GM19324 (cell line): ENCODE data around the gene SNX2.
A peak's percentile ranks its signal among the peaks of the same experiment; 100 is the strongest.

Experiments
- ATAC-seq: cut with Tn5 transposase; IDR thresholded peaks from one replicate; pipeline ENCODE4 v1.9.1; 2021; ENCODE audit warnings: mild to moderate bottlenecking, moderate library complexity; ENCODE audit not compliant: unreplicated experiment, low FRiP score

The SNX2 gene

GRCh38 chr5:122770477-122770876, 4.4 kb upstream of the SNX2 start:
- no peak for ATAC-seq

DNA sequence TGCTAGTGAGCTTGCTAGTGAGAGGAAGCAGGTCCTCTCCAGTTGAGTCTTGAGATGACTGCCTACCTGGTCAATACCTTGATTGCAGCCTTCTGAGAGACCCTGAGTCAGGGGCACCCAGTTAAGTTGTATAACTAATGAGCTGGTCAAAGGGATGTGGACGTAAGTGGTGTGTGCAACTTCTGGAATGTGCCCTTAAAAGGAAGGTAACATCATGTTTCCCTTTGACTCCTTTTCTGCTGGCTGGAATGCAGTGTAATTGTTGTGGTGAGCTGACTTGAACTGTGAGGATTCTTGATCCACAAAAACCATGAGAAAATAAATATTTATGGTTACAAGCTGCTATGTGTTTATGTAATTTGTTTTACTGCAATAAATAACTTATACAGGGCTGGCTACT, 2.4 kb upstream of the SNX2 start:
- ATAC-seq: no peak

- no peak for ATAC-seq
Observed at GRCh38 chr5:122773619-122774018, 1.3 kb upstream of the SNX2 start.

- ATAC-seq: peak; percentile 23
Observed at GRCh38 chr5:122774519-122774860, 390 bp upstream of the SNX2 start.

DNA sequence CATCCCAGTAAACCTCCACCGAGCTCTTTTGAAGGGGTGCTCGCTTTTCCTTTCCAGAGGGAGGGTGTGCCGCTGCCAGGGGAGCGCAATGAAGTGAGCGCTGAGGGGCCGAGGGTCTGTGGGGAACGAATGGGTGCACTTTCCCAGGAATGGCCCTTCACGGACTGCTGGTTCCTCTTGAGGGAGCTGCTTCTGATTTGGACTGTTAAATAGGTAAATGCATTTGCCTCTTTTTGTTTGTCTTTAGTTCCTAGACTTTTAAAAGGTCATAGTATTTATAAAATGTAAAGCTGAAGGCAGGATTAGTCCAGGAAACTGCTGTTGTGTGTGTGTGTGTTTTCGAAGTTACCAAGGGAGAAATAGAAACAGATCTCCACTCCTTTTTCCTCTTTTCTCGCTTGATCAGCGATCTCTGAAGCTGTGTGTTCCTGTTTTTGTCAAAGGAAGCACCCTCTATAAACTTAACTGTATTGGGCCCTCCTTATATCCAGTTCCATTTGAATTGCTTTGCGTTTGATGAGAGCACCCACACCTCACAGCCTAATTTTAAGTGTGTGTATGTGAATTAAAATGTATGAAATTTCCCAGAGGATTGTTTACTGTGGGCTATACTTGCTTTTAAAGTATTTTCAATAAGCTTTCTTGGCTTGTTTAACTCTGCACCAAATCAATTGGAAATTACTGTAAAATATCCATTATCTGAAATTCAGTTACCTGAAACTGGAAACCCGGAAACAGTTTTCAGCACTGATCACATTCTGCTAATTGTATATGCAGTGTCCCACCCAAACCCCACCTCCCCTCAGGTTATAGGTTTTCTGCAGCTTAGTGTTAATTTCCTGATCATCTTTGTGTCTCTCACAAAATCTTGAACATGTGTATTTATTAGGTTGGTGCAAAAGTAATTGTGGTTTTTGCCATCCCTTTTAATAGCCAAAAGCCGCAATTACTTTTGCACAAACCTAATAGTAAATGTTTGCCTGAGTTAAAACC, 966 bp downstream of the SNX2 start:
- no peak for ATAC-seq

- ATAC-seq: no peak
Observed at GRCh38 chr5:122778157-122778556, 3.3 kb downstream of the SNX2 start.

GRCh38 chr5:122779451-122779850, 4.6 kb downstream of the SNX2 start:
- no peak for ATAC-seq

- no peak for ATAC-seq
Observed at GRCh38 chr5:122780296-122780695, 5.4 kb downstream of the SNX2 start.

DNA sequence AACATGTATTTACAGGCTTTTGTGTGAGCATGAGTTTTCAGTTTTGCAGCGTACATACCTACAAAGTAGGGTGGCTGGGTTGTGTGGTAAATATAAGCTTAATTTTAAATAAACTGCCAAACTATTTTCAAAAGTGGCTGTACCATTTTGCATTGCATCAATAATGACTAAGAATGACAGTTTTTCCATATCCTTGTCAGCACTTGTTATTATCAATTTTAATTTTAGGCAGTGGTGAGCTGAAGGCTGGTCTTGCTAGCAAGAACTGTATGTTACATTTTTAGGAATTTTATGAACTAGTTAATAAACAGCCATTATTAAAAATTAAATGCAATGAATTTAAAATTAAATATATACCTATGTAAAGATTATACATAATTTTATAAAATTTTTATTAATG, 6.6 kb downstream of the SNX2 start:
- ATAC-seq: no peak

GRCh38 chr5:122785294-122785693, 10.4 kb downstream of the SNX2 start:
- no peak for ATAC-seq

- no peak for ATAC-seq
Observed at GRCh38 chr5:122788371-122788770, 13.5 kb downstream of the SNX2 start.

- no peak for ATAC-seq
Observed at GRCh38 chr5:122788996-122789395, 14.1 kb downstream of the SNX2 start.

DNA sequence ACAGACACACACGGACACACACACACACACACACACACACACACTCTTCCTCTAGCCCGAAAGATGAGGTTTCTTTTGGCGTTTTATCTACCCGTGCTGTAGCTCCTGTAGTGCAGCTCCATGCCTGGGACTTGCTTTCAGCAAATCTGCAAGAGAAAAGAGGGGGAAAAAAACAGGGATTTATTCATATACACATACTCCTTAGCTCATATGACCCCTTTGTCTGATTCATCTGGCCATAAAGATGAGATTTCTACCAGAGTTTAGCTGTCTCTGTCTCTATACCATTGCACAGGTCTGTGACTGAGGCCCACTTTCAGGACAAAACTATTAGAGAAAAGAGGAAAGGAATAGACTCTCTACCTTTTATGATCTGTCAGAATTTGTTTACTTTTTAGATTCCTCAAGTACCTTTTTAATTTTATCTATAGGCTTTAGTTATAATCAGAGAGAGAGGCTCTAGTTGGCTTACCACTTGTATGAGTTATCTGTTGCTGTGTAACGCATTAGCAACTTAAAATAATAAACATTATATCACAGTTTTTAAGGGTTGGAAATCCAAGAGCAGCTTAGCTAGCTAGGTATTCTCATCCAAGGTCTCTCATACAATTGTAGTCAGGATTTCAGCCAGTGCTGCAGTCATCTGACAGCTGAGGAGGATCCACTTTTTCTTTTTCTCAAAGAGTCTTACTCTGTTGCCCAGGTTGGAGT, 14.7 kb downstream of the SNX2 start:
- ATAC-seq: no peak

DNA sequence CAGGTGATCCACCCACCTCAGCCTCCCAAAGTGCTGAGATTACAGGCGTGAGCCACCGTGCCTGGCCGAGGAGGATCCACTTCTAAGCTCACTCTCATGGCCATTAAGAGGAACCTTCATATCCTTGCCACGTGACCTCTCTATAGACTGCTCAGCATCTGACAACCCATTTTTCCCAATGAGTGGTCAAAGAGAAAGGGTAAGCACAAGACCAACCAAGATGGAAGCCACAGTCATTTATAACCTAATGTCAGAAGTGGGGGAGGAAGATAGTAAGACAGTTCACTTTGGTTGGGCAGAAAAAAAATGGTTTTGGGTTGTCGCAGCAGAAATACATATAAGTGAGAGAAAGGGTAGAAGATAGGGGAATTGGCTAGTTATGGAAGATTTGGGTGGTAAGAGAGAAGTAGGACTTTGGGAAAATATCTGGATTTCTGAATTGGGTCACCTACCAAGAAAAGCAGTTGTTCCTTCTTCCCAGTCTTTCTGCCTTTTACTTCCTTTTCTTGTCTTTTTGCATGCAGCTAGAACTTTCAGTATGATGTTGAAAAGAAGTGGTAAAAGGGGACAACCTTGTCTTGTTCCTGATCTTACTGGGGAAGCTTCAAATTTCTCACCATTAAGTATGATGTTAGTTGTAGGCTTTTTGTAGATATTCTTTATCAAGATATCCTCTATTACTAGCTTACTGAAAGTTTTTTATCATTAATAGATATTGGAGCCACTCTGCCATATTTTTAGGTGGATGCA, 15.6 kb downstream of the SNX2 start:
- no peak for ATAC-seq

DNA sequence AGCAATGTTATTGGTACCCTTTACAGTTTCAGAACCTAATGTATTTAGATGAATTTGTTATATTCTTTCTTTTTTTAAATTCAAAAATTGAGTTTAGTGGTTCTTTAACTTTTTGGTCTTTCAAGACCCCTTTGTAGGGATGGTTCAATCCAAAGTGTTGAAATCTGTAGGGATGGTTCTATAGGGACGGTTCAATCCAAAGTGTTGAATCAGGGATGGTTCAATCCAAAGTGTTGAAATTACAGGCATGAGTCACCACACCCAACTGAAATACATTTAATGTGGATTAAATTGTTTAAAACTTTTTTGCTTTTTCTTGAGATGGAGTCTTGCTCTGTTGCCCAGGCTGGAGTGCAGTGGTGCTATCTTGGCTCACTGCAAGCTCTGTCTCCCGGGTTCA, 30.6 kb downstream of the SNX2 start:
- no peak for ATAC-seq

DNA sequence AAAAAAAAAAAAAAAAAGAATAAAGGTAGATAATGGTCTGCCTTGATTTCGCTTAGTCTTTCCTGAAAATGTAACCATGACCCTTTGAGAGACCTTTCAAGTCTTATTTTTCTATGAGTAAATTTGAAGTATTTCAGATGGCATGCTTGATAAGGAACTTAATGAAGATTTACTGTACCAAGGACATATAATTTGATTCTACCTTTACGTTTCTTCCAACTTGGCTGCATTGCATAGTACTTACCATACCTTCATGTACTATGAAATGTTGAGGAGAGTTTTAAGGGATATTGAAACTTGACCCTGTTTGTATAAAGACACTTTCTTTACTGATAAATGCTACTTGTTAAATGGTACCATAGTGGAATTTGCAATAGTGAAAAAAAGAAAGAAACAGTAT, 35.5 kb downstream of the SNX2 start:
- no peak for ATAC-seq

DNA sequence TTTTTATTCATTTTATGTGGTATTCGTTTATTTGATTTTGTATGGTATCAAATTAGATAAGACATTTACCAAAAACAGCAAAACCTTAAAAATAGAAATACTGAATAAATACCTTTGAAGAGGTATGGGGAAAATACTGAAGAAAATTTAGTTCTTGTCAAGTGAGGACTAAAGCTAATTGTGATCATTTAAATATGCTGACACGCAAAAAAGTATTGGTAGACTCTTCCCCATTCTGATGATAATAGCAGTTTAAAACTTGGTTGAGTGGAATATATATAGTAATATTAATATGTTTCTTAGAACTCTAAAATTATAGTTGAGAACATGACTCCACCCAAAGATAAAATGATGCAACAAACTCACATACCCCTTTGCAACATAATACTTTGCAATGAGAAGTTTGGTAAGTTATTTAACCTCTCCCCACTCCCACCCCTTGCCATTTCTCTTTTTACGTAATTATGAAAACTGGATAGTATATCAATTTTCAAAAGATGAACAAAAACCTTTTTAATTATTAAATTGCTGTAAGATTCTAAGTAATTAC, 40.4 kb downstream of the SNX2 start:
- no peak for ATAC-seq

GRCh38 chr5:122816756-122817155, 41.9 kb downstream of the SNX2 start:
- no peak for ATAC-seq

GRCh38 chr5:122831984-122832383, 57.1 kb downstream of the SNX2 start:
- no peak for ATAC-seq

DNA sequence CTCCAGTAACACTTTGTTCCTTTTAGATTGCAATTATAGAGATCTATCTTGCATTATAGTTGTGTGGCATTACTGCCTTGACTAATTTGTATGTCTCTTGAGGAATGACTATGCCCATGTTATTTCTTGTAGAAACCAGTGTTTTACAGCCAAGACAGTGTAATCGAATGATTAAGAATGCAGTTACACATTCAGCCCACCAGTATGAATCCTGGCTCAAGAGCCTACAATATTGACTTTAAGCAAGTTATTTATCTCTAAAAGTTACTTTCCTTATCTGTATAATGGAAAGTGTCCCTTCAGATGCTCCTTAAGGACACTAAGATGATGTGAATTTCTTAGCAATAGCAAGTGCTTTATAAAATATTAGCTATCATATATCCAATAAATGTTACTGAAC, 60.8 kb downstream of the SNX2 start:
- ATAC-seq: no peak

DNA sequence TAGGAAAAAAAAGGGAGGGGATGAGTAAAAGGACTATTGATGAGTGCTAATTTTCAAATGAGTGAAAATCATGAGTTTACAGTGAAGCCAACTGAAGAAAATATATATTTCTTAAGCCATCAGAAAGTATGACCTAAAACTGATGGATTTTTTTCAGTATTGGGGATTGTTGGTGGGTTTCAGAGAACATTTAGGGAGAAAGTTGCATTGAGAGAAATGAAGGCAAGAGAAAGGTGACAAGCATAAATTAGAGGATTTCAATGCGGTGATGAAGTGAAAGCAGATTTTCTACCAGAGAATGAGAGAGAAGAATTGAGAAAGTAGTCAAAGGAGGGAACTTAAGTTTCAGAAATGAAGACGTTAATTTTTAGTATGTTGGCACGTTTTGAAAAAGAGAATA, 62.1 kb downstream of the SNX2 start:
- no peak for ATAC-seq
